Measurements from ENCODE around the gene CEP135.

Gene CEP135

DNA sequence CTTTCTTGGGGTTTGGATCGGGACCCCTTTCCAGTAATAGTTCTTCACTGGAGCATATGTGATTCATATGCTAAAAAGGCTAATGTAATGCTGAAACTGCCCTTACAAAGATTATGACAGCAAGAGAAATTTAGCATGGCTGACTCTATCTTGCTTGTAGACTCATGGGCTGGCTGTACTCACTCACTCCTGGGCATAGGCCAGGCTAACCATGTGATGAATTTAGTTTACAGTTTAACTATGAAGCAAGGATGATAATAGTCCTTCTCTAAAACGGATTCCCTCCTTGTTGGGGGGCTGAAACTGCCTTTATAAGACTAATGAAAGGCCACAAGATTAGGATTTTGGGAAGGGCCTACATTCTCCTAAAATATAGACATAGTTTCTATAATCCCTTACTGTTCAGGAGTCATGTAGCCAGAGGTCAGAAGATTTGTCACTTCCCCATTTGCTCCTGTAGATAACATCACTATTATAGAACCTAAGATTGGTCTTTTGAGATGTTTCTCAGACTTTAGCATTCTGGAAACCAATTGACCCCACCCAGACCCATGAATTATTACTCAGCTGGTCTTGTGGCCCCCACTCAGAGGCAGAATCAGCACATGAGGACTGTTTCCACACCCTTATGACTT, 20.8 kb upstream of the CEP135 start:
- H3K36me3 ChIP-seq (replicated peaks; ENCODE audit: insufficient read depth, low read length): no peaks in the 10 kb centered on the region
- H3K4me1 ChIP-seq (ENCODE audit: low read length): no peaks in the 10 kb centered on the region
- H3K9me2 ChIP-seq (replicated peaks; ENCODE audit: insufficient read depth, low read length): no peaks in the 10 kb centered on the region
- H3K9ac ChIP-seq (ENCODE audit: low read length): no peak overlapping the region
- TF ChIP-seq, protein P1, sequence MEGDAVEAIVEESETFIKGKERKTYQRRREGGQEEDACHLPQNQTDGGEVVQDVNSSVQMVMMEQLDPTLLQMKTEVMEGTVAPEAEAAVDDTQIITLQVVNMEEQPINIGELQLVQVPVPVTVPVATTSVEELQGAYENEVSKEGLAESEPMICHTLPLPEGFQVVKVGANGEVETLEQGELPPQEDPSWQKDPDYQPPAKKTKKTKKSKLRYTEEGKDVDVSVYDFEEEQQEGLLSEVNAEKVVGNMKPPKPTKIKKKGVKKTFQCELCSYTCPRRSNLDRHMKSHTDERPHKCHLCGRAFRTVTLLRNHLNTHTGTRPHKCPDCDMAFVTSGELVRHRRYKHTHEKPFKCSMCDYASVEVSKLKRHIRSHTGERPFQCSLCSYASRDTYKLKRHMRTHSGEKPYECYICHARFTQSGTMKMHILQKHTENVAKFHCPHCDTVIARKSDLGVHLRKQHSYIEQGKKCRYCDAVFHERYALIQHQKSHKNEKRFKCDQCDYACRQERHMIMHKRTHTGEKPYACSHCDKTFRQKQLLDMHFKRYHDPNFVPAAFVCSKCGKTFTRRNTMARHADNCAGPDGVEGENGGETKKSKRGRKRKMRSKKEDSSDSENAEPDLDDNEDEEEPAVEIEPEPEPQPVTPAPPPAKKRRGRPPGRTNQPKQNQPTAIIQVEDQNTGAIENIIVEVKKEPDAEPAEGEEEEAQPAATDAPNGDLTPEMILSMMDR (IDR thresholded peaks at IDR 0.05; ENCODE audit: low read length): no peak
- no peak for TF ChIP-seq EZH2phosphoT487 (IDR thresholded peaks at IDR 0.05; ENCODE audit: low read length)
- TF ChIP-seq EZH2 (optimal IDR thresholded peaks at IDR 0.05; ENCODE audit: low read depth, low read length): no peak
- no peak for DNase-seq
- H3K27ac ChIP-seq (ENCODE audit: low read length): no peak overlapping the region
- H3K79me2 ChIP-seq (ENCODE audit: low read length): no peaks in the 10 kb centered on the region
- no peaks in the 10 kb centered on the region for H4K20me1 ChIP-seq (ENCODE audit: insufficient read depth, low read length)
- H3K4me3 ChIP-seq (ENCODE audit: low read length): no peak overlapping the region
- no peaks in the 10 kb centered on the region for H3K9me3 ChIP-seq (replicated peaks; ENCODE audit: insufficient read depth, low read length)
- no peaks in the 10 kb centered on the region for H3F3A ChIP-seq (ENCODE audit: insufficient read depth, low read length)
- no peaks in the 10 kb centered on the region for H3K27me3 ChIP-seq (replicated peaks; ENCODE audit: insufficient read depth, low read length)
- H2AFZ ChIP-seq (ENCODE audit: low read length): no peak overlapping the region
- no peak overlapping the region for H3K4me2 ChIP-seq (ENCODE audit: low read depth, low read length)

DNA sequence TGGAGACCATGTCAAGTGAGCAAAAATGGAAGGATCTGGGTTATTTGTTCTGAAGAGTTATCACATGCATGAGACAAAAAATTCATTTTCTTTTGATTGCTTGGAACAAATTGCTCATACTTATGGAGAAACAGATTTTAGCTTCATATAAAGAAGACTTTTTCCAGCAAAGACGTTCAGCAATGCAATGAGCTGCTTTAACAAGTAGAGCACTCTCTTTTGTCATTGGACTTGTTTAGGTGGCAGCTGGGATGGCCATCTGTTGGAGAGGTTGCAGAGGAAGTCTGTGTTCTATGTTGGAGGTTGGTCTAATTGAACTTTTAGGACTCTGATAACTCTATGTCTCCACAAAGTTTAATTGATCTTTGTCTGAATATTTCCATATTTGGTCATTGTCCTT, 19.9 kb upstream of the CEP135 start:
- no peaks in the 10 kb centered on the region for H3K36me3 ChIP-seq (replicated peaks; ENCODE audit: insufficient read depth, low read length)
- H3K27me3 ChIP-seq (replicated peaks; ENCODE audit: insufficient read depth, low read length): no peaks in the 10 kb centered on the region
- H2AFZ ChIP-seq (ENCODE audit: low read length): no peak overlapping the region
- H3K4me1 ChIP-seq (ENCODE audit: low read length): no peaks in the 10 kb centered on the region
- H3F3A ChIP-seq (ENCODE audit: insufficient read depth, low read length): no peaks in the 10 kb centered on the region
- DNase-seq: no peak
- no peaks in the 10 kb centered on the region for H3K9me3 ChIP-seq (replicated peaks; ENCODE audit: insufficient read depth, low read length)
- H4K20me1 ChIP-seq (ENCODE audit: insufficient read depth, low read length): no peaks in the 10 kb centered on the region
- no peaks in the 10 kb centered on the region for H3K79me2 ChIP-seq (ENCODE audit: low read length)
- H3K27ac ChIP-seq (ENCODE audit: low read length): no peak overlapping the region
- H3K9ac ChIP-seq (ENCODE audit: low read length): no peak overlapping the region
- H3K4me2 ChIP-seq (ENCODE audit: low read depth, low read length): no peak overlapping the region
- H3K4me3 ChIP-seq (ENCODE audit: low read length): no peak overlapping the region
- TF ChIP-seq EZH2phosphoT487 (IDR thresholded peaks at IDR 0.05; ENCODE audit: low read length) (no peak), EZH2 (optimal IDR thresholded peaks at IDR 0.05; ENCODE audit: low read depth, low read length) (no peak)
- TF ChIP-seq, protein P1 (IDR thresholded peaks at IDR 0.05; ENCODE audit: low read length): no peak
- no peaks in the 10 kb centered on the region for H3K9me2 ChIP-seq (replicated peaks; ENCODE audit: insufficient read depth, low read length)

DNA sequence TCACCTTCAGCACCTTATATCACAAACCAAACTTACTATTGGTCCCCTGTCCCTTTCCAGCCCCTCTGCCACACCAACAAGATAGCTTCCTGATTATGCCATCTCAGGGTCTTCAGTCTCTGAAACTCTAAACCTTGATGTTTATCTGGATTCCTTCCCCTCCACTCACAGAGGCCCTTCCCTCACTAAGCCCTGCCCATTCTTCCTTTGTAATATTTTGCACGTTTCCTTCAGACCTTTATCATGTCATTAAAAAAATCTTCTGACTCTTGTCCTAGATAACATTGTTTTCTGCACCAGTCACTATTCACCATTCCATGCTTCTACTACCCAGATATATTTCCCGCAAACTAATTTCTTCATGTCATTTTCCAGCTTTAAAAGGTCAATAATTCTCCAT, 17.7 kb upstream of the CEP135 start:
- no peak overlapping the region for H3K27ac ChIP-seq (ENCODE audit: low read length)

More for the DNA sequence above, 17.7 kb upstream of the CEP135 start:
- TF ChIP-seq, protein P1 (IDR thresholded peaks at IDR 0.05; ENCODE audit: low read length): no peak
- TF ChIP-seq EZH2phosphoT487 (IDR thresholded peaks at IDR 0.05; ENCODE audit: low read length): no peak
- TF ChIP-seq EZH2 (optimal IDR thresholded peaks at IDR 0.05; ENCODE audit: low read depth, low read length): no peak
- no peaks in the 10 kb centered on the region for H3K4me1 ChIP-seq (ENCODE audit: low read length)
- H3K4me3 ChIP-seq (ENCODE audit: low read length): no peak overlapping the region
- no peak overlapping the region for H2AFZ ChIP-seq (ENCODE audit: low read length)
- no peaks in the 10 kb centered on the region for H3K9me3 ChIP-seq (replicated peaks; ENCODE audit: insufficient read depth, low read length)
- H3F3A ChIP-seq (ENCODE audit: insufficient read depth, low read length): no peaks in the 10 kb centered on the region
- no peaks in the 10 kb centered on the region for H3K9me2 ChIP-seq (replicated peaks; ENCODE audit: insufficient read depth, low read length)
- no peak overlapping the region for H3K9ac ChIP-seq (ENCODE audit: low read length)
- H4K20me1 ChIP-seq (ENCODE audit: insufficient read depth, low read length): no peaks in the 10 kb centered on the region
- H3K27me3 ChIP-seq (replicated peaks; ENCODE audit: insufficient read depth, low read length): no peaks in the 10 kb centered on the region
- H3K79me2 ChIP-seq (ENCODE audit: low read length): no peaks in the 10 kb centered on the region
- H3K36me3 ChIP-seq (replicated peaks; ENCODE audit: insufficient read depth, low read length): no peaks in the 10 kb centered on the region
- H3K4me2 ChIP-seq (ENCODE audit: low read depth, low read length): no peak overlapping the region
- DNase-seq: no peak
